ENCODE results near the gene ACADSB. TPM values are rescaled to one million over a fixed set of nuclear protein-coding genes. Genes with fewer than 3 reads are reported as not detected.

ACADSB gene
- total RNA-seq, 2 donors from 2014 or later, result 17.6 to 69.3 TPM

GRCh38 chr10:122974543-122975064 is 34.2 kb upstream of the ACADSB start:
- Histone ChIP-seq H3K9ac (ENCODE audit: low read depth in 2 of 2, low read length in 2 of 2) (no peak overlapping the region), H3K27ac (no peak overlapping the region), H3K4me3 (no peak overlapping the region), H3K36me3 (no peaks in the 10 kb centered on the region), H3K9me3 (no peaks in the 10 kb centered on the region), H3K4me1 (peaks cover 1% of the 10 kb centered on the region), H3K27me3 (no peaks in the 10 kb centered on the region)
- intact Hi-C loops (cut with DNase I), result no loop called here
- no peak for DNase-seq
- no peak for TF ChIP-seq CTCF (IDR thresholded peaks at IDR 0.05)

- DNase-seq, result peak; percentile 91
- peak; percentile 97 for TF ChIP-seq CTCF (IDR thresholded peaks at IDR 0.05)
- intact Hi-C loops (cut with DNase I), result loop anchor here (10.0 kb wide), 1 partner anchor 174 kb away; the partner anchor contains the start of gene BUB3
- no peaks in the 10 kb centered on the region for H3K36me3 ChIP-seq
- no peaks in the 10 kb centered on the region for H3K9me3 ChIP-seq
- H3K27me3 ChIP-seq, result no peaks in the 10 kb centered on the region
- H3K9ac ChIP-seq (ENCODE audit: low read depth in 2 of 2, low read length in 2 of 2), result peak within 1 kb of the TSS; percentile 61 to 86
- H3K4me1 ChIP-seq, result peaks cover 4% of the 10 kb centered on the region
- peak within 1 kb of the TSS; percentile 67 for H3K4me3 ChIP-seq
- peak within 1 kb of the TSS; percentile 91 for H3K27ac ChIP-seq
Measured at GRCh38 chr10:122980209-122981065, 28.4 kb upstream of the ACADSB start, which contains the start of gene PSTK. Gene PSTK, plus strand, starts transcription at chr10:122980401. Its CDS starts 79 bp downstream, at chr10:122980480.

GRCh38 chr10:122981066-122981464 is 27.7 kb upstream of the ACADSB start:
- Histone ChIP-seq H3K27me3 (no peaks in the 10 kb centered on the region), H3K9me3 (no peaks in the 10 kb centered on the region), H3K27ac (no peak overlapping the region), H3K36me3 (no peaks in the 10 kb centered on the region), H3K4me3 (peak overlapping the region; percentile 67), H3K9ac (ENCODE audit: low read depth in 2 of 2, low read length in 2 of 2) (no peak overlapping the region), H3K4me1 (peaks cover 4% of the 10 kb centered on the region)
- intact Hi-C loops (cut with DNase I), result loop anchor here (10.0 kb wide), 1 partner anchor 174 kb away; the partner anchor contains the start of gene BUB3
- no peak for DNase-seq
- no peak for TF ChIP-seq CTCF (IDR thresholded peaks at IDR 0.05)

GRCh38 chr10:122983898-122984297 is 24.9 kb upstream of the ACADSB start:
- TF ChIP-seq CTCF (IDR thresholded peaks at IDR 0.05), result no peak
- no peak for DNase-seq
- Histone ChIP-seq H3K9me3 (no peaks in the 10 kb centered on the region), H3K4me1 (peaks cover 4% of the 10 kb centered on the region), H3K4me3 (no peak overlapping the region), H3K27ac (no peak overlapping the region), H3K9ac (ENCODE audit: low read depth in 2 of 2, low read length in 2 of 2) (no peak overlapping the region), H3K36me3 (no peaks in the 10 kb centered on the region), H3K27me3 (no peaks in the 10 kb centered on the region)
- intact Hi-C loops (cut with DNase I), result loop anchor here (10.0 kb wide), 1 partner anchor 171 kb away; the partner anchor contains the start of gene BUB3

GRCh38 chr10:122984708-122985107 is 24.1 kb upstream of the ACADSB start:
- H3K27ac ChIP-seq, result no peak overlapping the region
- no peak for TF ChIP-seq CTCF (IDR thresholded peaks at IDR 0.05)
- intact Hi-C loops (cut with DNase I), result loop anchor here (10.0 kb wide), 1 partner anchor 170 kb away; the partner anchor contains the start of gene BUB3

More at GRCh38 chr10:122984708-122985107, 24.1 kb upstream of the ACADSB start:
- H3K4me3 ChIP-seq, result no peak overlapping the region
- DNase-seq, result no peak
- peaks cover 2% of the 10 kb centered on the region for H3K4me1 ChIP-seq
- no peaks in the 10 kb centered on the region for H3K27me3 ChIP-seq
- H3K9ac ChIP-seq (ENCODE audit: low read depth in 2 of 2, low read length in 2 of 2), result no peak overlapping the region
- H3K9me3 ChIP-seq, result no peaks in the 10 kb centered on the region
- no peaks in the 10 kb centered on the region for H3K36me3 ChIP-seq

Data from colonic mucosa (tissue), 4 donors.